Measurements from ENCODE around the gene PRKCZ.

The PRKCZ gene

GRCh38 chr1:2104621-2105427 is 54.6 kb downstream of the PRKCZ start:
- Histone ChIP-seq H3K79me1 (ENCODE audit: low read depth, low read length) (peaks cover 9% of the 10 kb centered on the region), H2AK5ac (ENCODE audit: low read depth, low read length) (peak overlapping the region; percentile 37), H2BK15ac (ENCODE audit: low read length) (peak overlapping the region; percentile 33), H3K14ac (ENCODE audit: low read length) (no peak overlapping the region), H3K4ac (ENCODE audit: low read length) (no peak overlapping the region), H4K91ac (ENCODE audit: low read depth, low read length, poor library complexity) (no peak overlapping the region), H3K9me3 (replicated peaks in 1 of 2; ENCODE audit: control insufficient read depth in 2 of 2, insufficient read depth in 1 of 2, low read depth in 1 of 2, low read length in 2 of 2) (peaks cover 0 to 2% of the 10 kb centered on the region in 2 donors), H3K18ac (ENCODE audit: low read length) (peak overlapping the region; percentile 76), H3K27ac (replicated peaks; ENCODE audit: low read length) (no peak overlapping the region), H3K23ac (ENCODE audit: low read depth, low read length, poor library complexity) (peak overlapping the region; percentile 73), H3K36me3 (replicated peaks in 1 of 2; ENCODE audit: control insufficient read depth in 2 of 2, insufficient read depth in 2 of 2, low read length in 2 of 2) (peaks cover 0 to 3% of the 10 kb centered on the region in 2 donors), H3K9ac (ENCODE audit: low read depth, low read length, poor library complexity) (no peak overlapping the region), H4K8ac (ENCODE audit: low read depth, low read length) (no peak overlapping the region), H2BK120ac (ENCODE audit: low read depth, low read length) (no peak overlapping the region), H3K4me2 (ENCODE audit: insufficient read depth, low read length, poor library complexity, severe bottlenecking) (no peak overlapping the region), H2AFZ (ENCODE audit: low read length) (no peak overlapping the region), H3K4me3 (ENCODE audit: low read length in 2 of 2) (no peak overlapping the region), H3K27me3 (ENCODE audit: control insufficient read depth in 3 of 3, insufficient read depth in 3 of 3, low read depth in 1 of 3, low read length in 3 of 3) (peaks cover 0 to 3% (median 0%) of the 10 kb centered on the region in 3 experiments), H3K4me1 (ENCODE audit: control insufficient read depth in 2 of 2, insufficient read depth in 1 of 2, low read depth in 1 of 2, low read length in 2 of 2) (peaks cover 0 to 5% of the 10 kb centered on the region in 2 donors), H2BK12ac (ENCODE audit: low read length) (no peak overlapping the region), H2BK5ac (ENCODE audit: low read length) (no peak overlapping the region)
- no peak for DNase-seq (ENCODE audit: low spot score)
- no CpG with 5 or more reads among the region's 32 CpGs for WGBS, 2 donors (ENCODE audit: extremely low coverage in 2 of 2, insufficient read length in 2 of 2, insufficient replicate concordance in 1 of 2)

- Histone ChIP-seq H4K8ac (ENCODE audit: low read depth, low read length) (no peak overlapping the region), H3K4ac (ENCODE audit: low read length) (no peak overlapping the region), H2BK5ac (ENCODE audit: low read length) (no peak overlapping the region), H2BK12ac (ENCODE audit: low read length) (peak overlapping the region; percentile 16), H2BK15ac (ENCODE audit: low read length) (no peak overlapping the region), H3K9me3 (replicated peaks in 1 of 2; ENCODE audit: control insufficient read depth in 2 of 2, insufficient read depth in 1 of 2, low read depth in 1 of 2, low read length in 2 of 2) (peaks cover 0 to 2% of the 10 kb centered on the region in 2 donors), H3K4me3 (ENCODE audit: low read length in 2 of 2) (no peak overlapping the region), H3K36me3 (replicated peaks in 1 of 2; ENCODE audit: control insufficient read depth in 2 of 2, insufficient read depth in 2 of 2, low read length in 2 of 2) (peaks cover 0 to 3% of the 10 kb centered on the region in 2 donors), H3K27me3 (ENCODE audit: control insufficient read depth in 3 of 3, insufficient read depth in 3 of 3, low read depth in 1 of 3, low read length in 3 of 3) (peaks cover 0 to 3% (median 0%) of the 10 kb centered on the region in 3 experiments), H3K23ac (ENCODE audit: low read depth, low read length, poor library complexity) (no peak overlapping the region), H3K4me1 (ENCODE audit: control insufficient read depth in 2 of 2, insufficient read depth in 1 of 2, low read depth in 1 of 2, low read length in 2 of 2) (peaks cover 0 to 5% of the 10 kb centered on the region in 2 donors), H3K18ac (ENCODE audit: low read length) (no peak overlapping the region), H3K79me1 (ENCODE audit: low read depth, low read length) (peaks cover 10% of the 10 kb centered on the region), H3K14ac (ENCODE audit: low read length) (no peak overlapping the region), H3K9ac (ENCODE audit: low read depth, low read length, poor library complexity) (no peak overlapping the region), H2AFZ (ENCODE audit: low read length) (no peak overlapping the region), H4K91ac (ENCODE audit: low read depth, low read length, poor library complexity) (no peak overlapping the region), H2BK120ac (ENCODE audit: low read depth, low read length) (no peak overlapping the region), H3K27ac (replicated peaks; ENCODE audit: low read length) (no peak overlapping the region), H3K4me2 (ENCODE audit: insufficient read depth, low read length, poor library complexity, severe bottlenecking) (no peak overlapping the region), H2AK5ac (ENCODE audit: low read depth, low read length) (no peak overlapping the region)
- DNase-seq (ENCODE audit: low spot score) = no peak
- no CpG with 5 or more reads among the region's 19 CpGs for WGBS, 2 donors (ENCODE audit: extremely low coverage in 2 of 2, insufficient read length in 2 of 2, insufficient replicate concordance in 1 of 2)
These were observed 55.7 kb downstream of the PRKCZ start for GRCh38 chr1:2105781-2106524.

GRCh38 chr1:2106659-2107405 is 56.6 kb downstream of the PRKCZ start:
- H3K36me3 ChIP-seq (replicated peaks in 1 of 2; ENCODE audit: control insufficient read depth in 2 of 2, insufficient read depth in 2 of 2, low read length in 2 of 2) = peaks cover 0 to 3% of the 10 kb centered on the region in 2 donors
- no peak overlapping the region for H3K27ac ChIP-seq (replicated peaks; ENCODE audit: low read length)
- no peak overlapping the region for H3K4ac ChIP-seq (ENCODE audit: low read length)
- peaks cover 0 to 2% of the 10 kb centered on the region in 2 donors for H3K9me3 ChIP-seq (replicated peaks in 1 of 2; ENCODE audit: control insufficient read depth in 2 of 2, insufficient read depth in 1 of 2, low read depth in 1 of 2, low read length in 2 of 2)
- H3K9ac ChIP-seq (ENCODE audit: low read depth, low read length, poor library complexity) = peak overlapping the region; percentile 70
- H4K8ac ChIP-seq (ENCODE audit: low read depth, low read length) = no peak overlapping the region
- peak overlapping the region; percentile 38 for H3K14ac ChIP-seq (ENCODE audit: low read length)
- H2BK120ac ChIP-seq (ENCODE audit: low read depth, low read length) = no peak overlapping the region
- H3K23ac ChIP-seq (ENCODE audit: low read depth, low read length, poor library complexity) = peak overlapping the region; percentile 73
- H3K18ac ChIP-seq (ENCODE audit: low read length) = peak overlapping the region; percentile 28
- H3K79me1 ChIP-seq (ENCODE audit: low read depth, low read length) = peaks cover 10% of the 10 kb centered on the region
- no CpG with 5 or more reads among the region's 37 CpGs for WGBS, 2 donors (ENCODE audit: extremely low coverage in 2 of 2, insufficient read length in 2 of 2, insufficient replicate concordance in 1 of 2)
- H3K4me1 ChIP-seq (ENCODE audit: control insufficient read depth in 2 of 2, insufficient read depth in 1 of 2, low read depth in 1 of 2, low read length in 2 of 2) = peaks cover 0 to 6% of the 10 kb centered on the region in 2 donors
- no peak overlapping the region for H2BK5ac ChIP-seq (ENCODE audit: low read length)
- H3K27me3 ChIP-seq (ENCODE audit: control insufficient read depth in 3 of 3, insufficient read depth in 3 of 3, low read depth in 1 of 3, low read length in 3 of 3) = peaks cover 0 to 9% (median 0%) of the 10 kb centered on the region in 3 experiments
- peak overlapping the region; percentile 84 for H2BK12ac ChIP-seq (ENCODE audit: low read length)
- DNase-seq (ENCODE audit: low spot score) = no peak
- no peak overlapping the region for H2AFZ ChIP-seq (ENCODE audit: low read length)
- H2AK5ac ChIP-seq (ENCODE audit: low read depth, low read length) = no peak overlapping the region
- H4K91ac ChIP-seq (ENCODE audit: low read depth, low read length, poor library complexity) = peak overlapping the region; percentile 72
- H2BK15ac ChIP-seq (ENCODE audit: low read length) = no peak overlapping the region
- peak overlapping the region; percentile 18 for H3K4me2 ChIP-seq (ENCODE audit: insufficient read depth, low read length, poor library complexity, severe bottlenecking)
- H3K4me3 ChIP-seq (ENCODE audit: low read length in 2 of 2) = no peak overlapping the region

All from neuronal stem cell (in vitro differentiated cells).